Sigmoid colon (tissue), 7 donors: Measurements from ENCODE around the gene ENG. TPM values are rescaled to one million over a fixed set of nuclear protein-coding genes. Genes with fewer than 3 reads are reported as not detected.

Experiments used
- DNase-seq: peaks from one replicate; pipeline ENCODE4 v3.0.0-alpha.2; 2019
- H3K27ac ChIP-seq, 4 donors: fragments of 200-600 bp; sonication (generic); one replicate each; pipeline ENCODE4 v1.5.1; 2016 to 2019; ENCODE audit warnings: mild to moderate bottlenecking in 1 of 4
- H3K27me3 ChIP-seq, 3 donors: fragments of 200-600 bp; sonication (generic); one replicate each; pipeline ENCODE4 v1.5.1; 2019; ENCODE audit warnings: mild to moderate bottlenecking in 1 of 3
- H3K36me3 ChIP-seq, 4 donors: fragments of 200-600 bp; sonication (generic); one replicate each; pipeline ENCODE4 v1.5.1; 2016 to 2019
- H3K4me1 ChIP-seq, 4 donors: fragments of 200-600 bp; sonication (generic); one replicate each; pipeline ENCODE4 v1.5.1; 2017 to 2019
- H3K4me3 ChIP-seq, 4 donors: fragments of 200-600 bp; sonication (generic); one replicate each; pipeline ENCODE4 v1.5.1; 2017 to 2019; ENCODE audit warnings: mild to moderate bottlenecking in 2 of 4, moderate library complexity in 1 of 4
- H3K9me3 ChIP-seq, 4 donors: fragments of 200-600 bp in 3 of 4; sonication (generic) in 3 of 4; one replicate each; pipeline versions ENCODE4 v1.5.1 to v1.6.1; 2013 to 2019
- CTCF ChIP-seq, 4 experiments: fragments of 450-650 bp in 3 of 4; fragments of 200-600 bp in 1 of 4; IDR thresholded peaks; one replicate each; pipeline ENCODE4 v1.5.1; 2016 to 2019; ENCODE audit warnings: antibody characterized with exemption in 4 of 4, mild to moderate bottlenecking in 3 of 4, moderate library complexity in 2 of 4
- EP300 ChIP-seq, 4 donors: sonication (generic); formaldehyde crosslinking; IDR thresholded peaks; one replicate each; pipeline ENCODE4 v1.6.1; 2017; ENCODE audit warnings: antibody characterized with exemption in 4 of 4
- POLR2A ChIP-seq, 2 donors: fragments of 450-650 bp; IDR thresholded peaks; one replicate each; pipeline ENCODE4 v1.6.1; 2016; ENCODE audit warnings: antibody characterized with exemption in 2 of 2, mild to moderate bottlenecking in 2 of 2, moderate library complexity in 2 of 2
- POLR2AphosphoS5 ChIP-seq, 4 donors: sonication (generic); formaldehyde crosslinking; IDR thresholded peaks; one replicate each; pipeline ENCODE4 v1.6.1; 2017; ENCODE audit warnings: antibody characterized with exemption in 4 of 4
- WGBS, 2 donors: extraction: QIAGEN DNeasy Blood & Tissue Kit; methylation state at CpG; one replicate each; pipeline ENCODE4 v1.1.7; 2013; 5-methylcytosine and 5-hydroxymethylcytosine counted together
- intact Hi-C: fragments of 100-400 bp; cut with DNase I; formaldehyde crosslinking; loops from one replicate; pipeline ENCODE4 v1.15.1; 2023
- polyA plus RNA-seq, 3 donors: library from polyadenylated mRNA; stranded (reverse); fragments of 200-250 nt; gene quantifications; one replicate each; pipeline ENCODE4 v1.2.3, GENCODE V29; 2013
- total RNA-seq, 4 donors: library from RNA; depleted of rRNA; stranded (reverse); fragments of >200 nt; gene quantifications; one replicate each; pipeline ENCODE4 v1.1.0, GENCODE V29; 2016
- donor health status: healthy with polysubstance abuse.
- donor health status: Bipolar disorder and iron deficiency.
- donor health status: healthy.

The ENG gene
- total and polyA plus RNA-seq, 7 donors: 5.4 to 50.4 (median 22.7) TPM

GRCh38 chr9:127793093-127793708, 61.3 kb downstream of the ENG start:
- DNase-seq: no peak
- H3K9me3 ChIP-seq: no peaks in the 10 kb centered on the region
- WGBS, 2 donors: 67 to 79% methylated on average over 8 of the region's 8 CpGs
- peaks cover 17 to 48% (median 37%) of the 10 kb centered on the region in 4 donors for H3K36me3 ChIP-seq
- H3K4me1 ChIP-seq: peaks cover 0 to 28% (median 15%) of the 10 kb centered on the region in 4 donors
- intact Hi-C loops: no loop called here
- H3K27ac ChIP-seq: no peak overlapping the region
- no peaks in the 10 kb centered on the region for H3K27me3 ChIP-seq
- TF ChIP-seq EP300 (IDR thresholded peaks at IDR 0.05) (no peak), CTCF (IDR thresholded peaks at IDR 0.05) (no peak), POLR2AphosphoS5 (IDR thresholded peaks at IDR 0.05) (peak in 1 of 4 donors; percentile 20), POLR2A (IDR thresholded peaks at IDR 0.05) (no peak)
- no peak overlapping the region for H3K4me3 ChIP-seq

- H3K36me3 ChIP-seq: peaks cover 24 to 55% (median 43%) of the 10 kb centered on the region in 4 donors
- H3K27ac ChIP-seq: no peak overlapping the region
- TF ChIP-seq POLR2A (IDR thresholded peaks at IDR 0.05) (no peak), POLR2AphosphoS5 (IDR thresholded peaks at IDR 0.05) (no peak), EP300 (IDR thresholded peaks at IDR 0.05) (no peak), CTCF (IDR thresholded peaks at IDR 0.05) (no peak)
- no peaks in the 10 kb centered on the region for H3K27me3 ChIP-seq
- no peak overlapping the region for H3K4me3 ChIP-seq
- no peak for DNase-seq
- H3K4me1 ChIP-seq: peaks cover 0 to 30% (median 21%) of the 10 kb centered on the region in 4 donors
- WGBS, 2 donors: 71 to 89% methylated on average over 7 of the region's 7 CpGs
- intact Hi-C loops: no loop called here
- no peaks in the 10 kb centered on the region for H3K9me3 ChIP-seq
These were observed 61.9 kb downstream of the ENG start for GRCh38 chr9:127792417-127793031.

GRCh38 chr9:127791085-127791484, 63.4 kb downstream of the ENG start:
- no peak overlapping the region for H3K27ac ChIP-seq
- peaks cover 0 to 34% (median 28%) of the 10 kb centered on the region in 4 donors for H3K4me1 ChIP-seq
- DNase-seq: no peak
- TF ChIP-seq POLR2AphosphoS5 (IDR thresholded peaks at IDR 0.05): no peak
- TF ChIP-seq EP300 (IDR thresholded peaks at IDR 0.05): no peak
- no peak for TF ChIP-seq CTCF (IDR thresholded peaks at IDR 0.05)
- TF ChIP-seq POLR2A (IDR thresholded peaks at IDR 0.05): no peak
- H3K27me3 ChIP-seq: no peaks in the 10 kb centered on the region
- H3K36me3 ChIP-seq: peaks cover 27 to 60% (median 47%) of the 10 kb centered on the region in 4 donors
- H3K4me3 ChIP-seq: no peak overlapping the region
- intact Hi-C loops: no loop called here
- H3K9me3 ChIP-seq: no peaks in the 10 kb centered on the region
- WGBS, 2 donors: 86 to 94% methylated on average over 4 of the region's 4 CpGs

GRCh38 chr9:127790094-127790855, 64.2 kb downstream of the ENG start:
- peaks cover 27 to 60% (median 47%) of the 10 kb centered on the region in 4 donors for H3K36me3 ChIP-seq
- intact Hi-C loops: no loop called here

More at GRCh38 chr9:127790094-127790855, 64.2 kb downstream of the ENG start:
- Histone ChIP-seq H3K9me3 (no peaks in the 10 kb centered on the region), H3K27me3 (no peaks in the 10 kb centered on the region), H3K27ac (no peak overlapping the region), H3K4me1 (peaks cover 0 to 32% (median 25%) of the 10 kb centered on the region in 4 donors), H3K4me3 (no peak overlapping the region)
- no peak for DNase-seq
- WGBS, 2 donors: 84 to 85% methylated on average over 9 of the region's 9 CpGs
- TF ChIP-seq CTCF (IDR thresholded peaks at IDR 0.05) (no peak), EP300 (IDR thresholded peaks at IDR 0.05) (no peak), POLR2A (IDR thresholded peaks at IDR 0.05) (no peak), POLR2AphosphoS5 (IDR thresholded peaks at IDR 0.05) (no peak)
